Mammary epithelial cell (primary cell): ENCODE measurements around the gene BAZ1A.

Source experiments
- CTCF ChIP-seq, 2 donors: IDR thresholded peaks in 1 of 2; conservative IDR thresholded peaks in 1 of 2; 2 replicates each; pipeline ENCODE4 v1.5.1; 2011 to 2012; ENCODE audit warnings: inconsistent platforms in 2 of 2, low read length in 2 of 2, mild to moderate bottlenecking in 2 of 2, control low read depth in 1 of 2, low read depth in 1 of 2; ENCODE audit not compliant: insufficient read depth in 1 of 2; ENCODE audit errors: extremely low read depth in 1 of 2
- EZH2 ChIP-seq: IDR thresholded peaks from 2 replicates; pipeline ENCODE4 v1.6.1; 2012; ENCODE audit warnings: low read length, inconsistent platforms, borderline replicate concordance

GRCh38 chr14:34867199-34867598, 8.0 kb downstream of the BAZ1A start:
- TF ChIP-seq CTCF (conservative IDR thresholded peaks at IDR 0.05 in 1 of 2, IDR thresholded peaks at IDR 0.05 in 1 of 2; ENCODE audit: extremely low read depth in 1 of 2, insufficient read depth in 1 of 2, low read depth in 1 of 2, low read length in 2 of 2): no peak
- no peak for TF ChIP-seq EZH2
